Activated naive CD8-positive, alpha-beta T cell treated with anti-CD3 and anti-CD28 coated beads for 36 hours (primary cell): ENCODE measurements around the gene NCOR2. TPM values are rescaled to one million over a fixed set of nuclear protein-coding genes. Genes with fewer than 3 reads are reported as not detected.

ENCODE experiments used
- DNase-seq: peaks from one replicate; pipeline ENCODE4 v3.0.0; 2021
- H3K27ac Mint-ChIP-seq: one replicate; pipeline ENCODE4 v1.8.0; 2022; ENCODE audit warnings: mild to moderate bottlenecking, moderate library complexity, mixed read lengths
- H3K27me3 Mint-ChIP-seq: one replicate; pipeline ENCODE4 v1.8.0; 2022; ENCODE audit warnings: mild to moderate bottlenecking, mixed read lengths
- H3K36me3 Mint-ChIP-seq: one replicate; pipeline ENCODE4 v1.8.0; 2021; ENCODE audit warnings: mild to moderate bottlenecking, mixed read lengths
- H3K4me1 Mint-ChIP-seq: one replicate; pipeline ENCODE4 v1.8.0; 2021; ENCODE audit warnings: mixed read lengths
- H3K4me3 Mint-ChIP-seq: one replicate; pipeline ENCODE4 v1.8.0; 2022; ENCODE audit warnings: mild to moderate bottlenecking, moderate library complexity, mixed read lengths
- H3K9me3 Mint-ChIP-seq: one replicate; pipeline ENCODE4 v1.8.0; 2022; ENCODE audit warnings: mixed read lengths
- total RNA-seq, 2 experiments: library from RNA; stranded (reverse); gene quantifications; one replicate each; pipeline ENCODE4 v1.2.3, GENCODE V29; 2021

The NCOR2 gene
- total RNA-seq, 2 experiments from 2014 or later: 106 to 112 TPM

DNA sequence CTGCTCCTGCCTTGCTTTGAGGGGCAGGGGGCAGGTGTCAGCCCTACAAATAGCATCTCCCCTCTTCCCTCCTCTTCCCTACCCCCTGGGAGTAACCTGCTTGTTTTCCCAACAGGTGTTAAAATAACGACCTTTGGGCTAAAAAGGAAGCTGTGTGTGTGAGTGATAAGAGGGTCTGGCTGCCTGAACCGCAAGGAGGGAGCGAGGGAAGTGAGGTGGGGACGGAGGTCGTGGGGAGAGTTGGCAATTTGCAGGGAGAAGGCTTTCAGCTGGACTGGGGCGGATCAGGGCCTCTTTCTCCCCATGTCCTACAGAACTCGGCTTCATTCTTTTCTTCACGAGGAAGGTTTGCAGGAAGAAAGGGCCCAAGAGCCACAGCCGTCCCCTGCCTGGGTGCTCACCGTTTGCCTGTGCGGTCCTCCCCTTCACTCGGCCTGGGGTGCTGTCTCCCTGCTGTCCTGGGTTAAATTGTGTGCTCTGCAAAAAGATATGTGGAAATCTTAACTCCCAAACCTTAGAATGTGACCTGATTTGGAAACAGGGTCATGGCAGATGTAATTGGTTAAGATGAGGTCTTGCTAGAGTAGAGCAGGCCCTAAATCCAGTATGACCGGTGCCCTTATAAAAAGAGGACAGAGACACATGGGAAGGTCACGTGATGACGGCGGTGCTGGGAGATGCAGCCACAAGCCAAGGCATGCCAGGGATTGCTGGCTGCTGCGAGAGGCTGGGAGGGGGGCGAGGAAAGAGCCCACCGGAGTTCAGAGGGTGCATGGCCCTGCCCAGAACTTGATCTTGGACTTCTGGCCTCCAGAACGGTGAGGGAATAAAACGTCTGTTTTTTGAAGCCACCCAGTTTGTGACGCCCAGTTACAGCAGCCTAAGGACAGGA is 38.7 kb upstream of the NCOR2 start:
- Mint-ChIP-seq H3K9me3 (no peaks in the 10 kb centered on the region), H3K27ac (no peak overlapping the region), H3K36me3 (no peaks in the 10 kb centered on the region), H3K27me3 (peaks cover 26% of the 10 kb centered on the region), H3K4me1 (peaks cover 33% of the 10 kb centered on the region), H3K4me3 (no peak overlapping the region)
- DNase-seq: no peak

DNA sequence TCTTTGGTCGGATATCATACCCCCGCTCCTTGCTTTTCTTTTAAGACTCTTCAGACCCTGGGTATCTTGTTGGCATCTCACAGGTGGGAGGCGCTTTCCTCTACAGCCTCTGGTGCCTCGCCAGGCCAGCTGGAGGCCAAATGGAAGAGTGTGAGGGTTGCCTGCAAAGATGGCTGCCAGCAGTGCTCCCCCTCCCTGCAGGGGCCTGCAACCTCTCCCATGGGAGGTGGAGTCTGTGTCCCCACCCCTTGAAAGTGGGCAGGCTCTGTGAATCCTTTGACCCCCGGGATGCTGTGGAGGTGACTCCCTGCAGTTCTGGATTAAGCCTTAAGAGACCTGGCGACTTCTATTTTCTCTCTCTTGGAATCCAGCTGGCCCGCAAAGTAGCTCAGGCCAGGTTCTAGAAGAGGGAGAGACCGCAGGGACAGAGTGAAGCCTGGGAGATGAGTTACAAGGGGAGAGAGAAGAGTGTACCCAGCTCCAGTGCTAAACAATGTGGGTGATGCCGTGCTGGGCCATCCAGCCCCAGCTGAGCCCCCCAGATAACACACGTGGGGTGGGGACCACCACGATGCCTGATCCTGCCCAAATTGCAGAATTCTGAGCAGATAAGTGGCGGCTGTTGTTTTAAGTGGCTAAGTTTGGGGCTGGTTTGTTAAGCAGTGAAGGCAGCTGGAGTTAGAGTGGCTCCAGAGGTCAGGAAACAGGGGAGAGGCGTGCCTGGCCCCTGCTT is 37.9 kb upstream of the NCOR2 start:
- peaks cover 31% of the 10 kb centered on the region for H3K4me1 Mint-ChIP-seq
- H3K27ac Mint-ChIP-seq: no peak overlapping the region
- H3K36me3 Mint-ChIP-seq: no peaks in the 10 kb centered on the region
- no peaks in the 10 kb centered on the region for H3K9me3 Mint-ChIP-seq
- no peak overlapping the region for H3K4me3 Mint-ChIP-seq
- H3K27me3 Mint-ChIP-seq: peaks cover 26% of the 10 kb centered on the region
- DNase-seq: no peak

DNA sequence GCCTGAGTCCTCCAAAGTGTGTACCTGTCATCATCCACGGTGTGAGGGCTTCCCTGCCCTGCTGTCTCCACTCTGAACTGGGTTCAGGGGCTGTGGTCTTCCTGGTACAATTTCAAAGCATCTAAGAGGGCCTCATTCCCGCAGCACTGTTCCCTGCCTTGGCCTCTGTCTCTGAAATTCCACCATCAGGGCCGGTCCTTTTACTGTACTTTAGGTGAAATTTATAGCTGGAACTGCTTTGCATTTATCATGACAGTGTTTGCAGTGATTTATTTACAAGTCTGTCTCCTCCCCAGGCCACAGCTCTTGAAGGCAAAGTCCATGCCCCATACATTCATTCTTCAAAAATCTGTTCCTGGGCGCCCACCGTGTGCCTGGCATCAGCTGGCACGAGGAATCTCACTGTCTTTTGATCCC is 36.9 kb upstream of the NCOR2 start:
- H3K36me3 Mint-ChIP-seq: no peaks in the 10 kb centered on the region
- no peak overlapping the region for H3K27ac Mint-ChIP-seq
- H3K4me3 Mint-ChIP-seq: no peak overlapping the region
- peaks cover 21% of the 10 kb centered on the region for H3K27me3 Mint-ChIP-seq
- peaks cover 22% of the 10 kb centered on the region for H3K4me1 Mint-ChIP-seq
- no peak for DNase-seq
- peaks cover 3% of the 10 kb centered on the region for H3K9me3 Mint-ChIP-seq

DNA sequence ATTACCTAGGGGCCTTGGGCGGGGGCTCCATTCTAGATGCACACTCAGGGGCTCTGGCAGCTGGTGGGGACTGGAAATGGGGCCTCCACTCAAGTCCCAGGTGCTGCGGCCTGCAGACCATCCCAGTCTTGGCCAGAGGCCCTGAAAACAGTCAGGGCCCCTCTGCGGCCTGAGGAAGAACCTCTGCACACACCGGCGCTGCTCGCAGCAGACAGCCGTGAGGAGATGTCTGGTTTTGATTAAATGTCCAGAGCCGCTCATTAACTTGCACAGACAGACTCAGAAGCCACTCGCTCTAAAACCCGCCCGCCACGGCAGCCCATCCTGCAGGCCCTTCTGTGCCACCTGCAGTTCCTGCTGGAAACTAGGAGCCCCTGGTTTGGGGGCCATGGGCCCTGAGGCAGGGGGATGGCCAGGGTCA is 36.4 kb upstream of the NCOR2 start:
- H3K4me1 Mint-ChIP-seq: peaks cover 19% of the 10 kb centered on the region
- peaks cover 16% of the 10 kb centered on the region for H3K27me3 Mint-ChIP-seq
- H3K36me3 Mint-ChIP-seq: no peaks in the 10 kb centered on the region
- peaks cover 3% of the 10 kb centered on the region for H3K9me3 Mint-ChIP-seq
- DNase-seq: no peak
- no peak overlapping the region for H3K4me3 Mint-ChIP-seq
- no peak overlapping the region for H3K27ac Mint-ChIP-seq

DNA sequence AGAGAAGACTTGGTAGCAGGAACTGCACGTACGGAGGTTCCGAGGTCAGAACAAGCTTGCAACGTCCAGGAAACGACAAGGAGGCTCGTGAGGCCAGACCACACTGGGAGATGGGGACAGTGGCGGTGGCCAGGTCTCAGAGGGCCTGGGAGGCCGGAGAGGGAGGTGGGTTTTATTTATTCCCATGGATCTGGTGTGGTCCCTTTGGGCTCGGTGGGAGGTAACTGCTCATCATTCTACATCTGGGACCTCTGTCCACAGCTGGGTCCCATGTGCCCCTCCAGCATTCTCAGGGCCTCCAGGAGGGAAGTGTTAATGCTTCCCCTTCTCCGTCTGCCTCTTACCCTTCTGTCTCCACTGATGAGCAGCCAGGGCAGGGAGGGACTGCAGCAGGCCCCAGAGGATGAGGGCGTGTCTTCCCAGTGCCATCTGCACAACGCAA is 35.7 kb upstream of the NCOR2 start:
- H3K4me1 Mint-ChIP-seq: peaks cover 12% of the 10 kb centered on the region
- DNase-seq: no peak
- peaks cover 12% of the 10 kb centered on the region for H3K27me3 Mint-ChIP-seq
- H3K36me3 Mint-ChIP-seq: no peaks in the 10 kb centered on the region
- H3K27ac Mint-ChIP-seq: no peak overlapping the region
- H3K9me3 Mint-ChIP-seq: peaks cover 3% of the 10 kb centered on the region
- no peak overlapping the region for H3K4me3 Mint-ChIP-seq

DNA sequence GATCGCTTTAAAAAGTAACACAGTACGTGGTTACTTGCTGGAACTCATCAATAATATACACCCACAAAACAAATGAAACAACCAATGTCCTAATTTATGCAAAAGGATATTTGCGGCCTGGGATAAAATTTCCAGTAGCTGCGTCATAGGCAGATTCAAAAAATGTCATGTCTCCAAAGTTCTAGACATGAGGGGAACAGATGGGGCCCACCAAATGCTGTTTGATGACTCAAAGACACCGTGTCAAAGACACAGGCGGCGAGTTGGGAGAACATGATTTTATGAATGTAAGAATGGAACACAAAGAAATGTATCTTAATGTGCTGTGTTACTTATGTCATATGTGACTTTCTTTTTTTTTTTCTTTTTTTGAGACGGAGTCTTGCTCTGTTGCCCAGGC is 34.3 kb upstream of the NCOR2 start:
- Mint-ChIP-seq H3K9me3 (peaks cover 3% of the 10 kb centered on the region), H3K4me1 (peaks cover 9% of the 10 kb centered on the region), H3K36me3 (no peaks in the 10 kb centered on the region), H3K27ac (no peak overlapping the region), H3K4me3 (no peak overlapping the region), H3K27me3 (peaks cover 5% of the 10 kb centered on the region)
- no peak for DNase-seq

DNA sequence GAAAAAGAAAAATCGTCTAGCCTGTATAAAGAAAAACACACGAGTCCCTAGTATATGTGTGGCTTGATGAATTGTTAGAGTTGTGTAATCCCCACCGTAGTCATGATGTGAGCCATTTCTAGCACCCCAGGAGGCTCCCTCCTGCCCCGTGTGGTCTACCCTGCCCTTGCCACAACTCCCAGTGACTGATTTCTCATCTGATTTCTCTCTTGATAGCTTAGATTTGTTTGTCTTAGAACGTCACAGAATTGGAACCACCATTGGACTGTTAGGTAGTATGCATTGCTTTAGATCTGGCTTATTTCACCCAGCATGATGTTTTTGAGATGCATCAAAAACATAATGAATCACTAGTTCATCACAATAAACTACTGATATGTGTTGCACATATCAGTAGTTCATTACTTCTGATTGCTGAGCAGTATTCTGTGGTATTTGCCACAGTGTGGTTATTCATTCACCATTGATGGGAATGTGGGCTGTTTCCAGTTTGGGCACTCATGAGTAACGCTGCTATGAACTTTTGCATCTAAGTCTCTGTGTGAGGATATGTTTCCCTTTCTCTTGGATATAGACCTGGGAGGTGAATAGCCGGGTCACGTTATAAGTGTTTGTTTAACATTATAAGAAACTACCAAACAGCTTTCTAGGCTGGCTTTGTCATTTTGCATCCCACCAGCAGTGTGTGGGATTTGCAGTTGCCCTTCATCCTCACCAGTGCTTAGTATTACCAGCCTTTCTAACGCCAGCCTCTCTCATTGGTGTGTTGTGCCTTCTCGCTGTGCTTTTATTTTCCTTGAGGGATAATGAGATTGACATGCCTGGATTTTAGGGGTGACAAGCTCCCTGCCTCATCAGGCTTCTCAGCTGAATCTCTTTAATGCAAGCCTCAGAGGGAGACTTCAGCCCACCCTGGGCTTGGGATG is 31.9 kb upstream of the NCOR2 start:
- Mint-ChIP-seq H3K4me3 (no peak overlapping the region), H3K27me3 (peaks cover 5% of the 10 kb centered on the region), H3K4me1 (peaks cover 9% of the 10 kb centered on the region), H3K27ac (no peak overlapping the region), H3K36me3 (no peaks in the 10 kb centered on the region), H3K9me3 (peaks cover 3% of the 10 kb centered on the region)
- no peak for DNase-seq

DNA sequence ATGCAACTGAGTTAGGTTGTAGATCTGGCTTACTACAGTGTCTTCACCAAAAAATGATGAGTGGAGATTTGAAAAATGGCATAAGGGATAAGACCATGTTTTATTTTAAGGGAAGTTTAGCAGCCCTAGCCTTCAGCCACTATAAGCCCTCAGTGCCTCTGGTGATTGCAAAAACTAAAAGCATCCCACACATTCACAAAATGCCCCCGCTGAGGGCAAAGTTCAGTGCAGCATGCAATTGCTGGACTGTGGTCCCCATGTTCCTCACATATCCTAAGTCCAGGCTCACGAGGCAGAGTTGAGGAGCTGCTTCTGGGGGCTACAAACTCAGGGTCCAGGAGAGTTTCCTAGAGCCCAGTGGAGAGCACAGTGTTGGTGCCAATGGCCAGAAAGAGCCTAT is 29.6 kb upstream of the NCOR2 start:
- no peak overlapping the region for H3K27ac Mint-ChIP-seq
- peaks cover 5% of the 10 kb centered on the region for H3K4me1 Mint-ChIP-seq
- no peak for DNase-seq
- peaks cover 3% of the 10 kb centered on the region for H3K9me3 Mint-ChIP-seq
- H3K27me3 Mint-ChIP-seq: peaks cover 11% of the 10 kb centered on the region
- H3K4me3 Mint-ChIP-seq: no peak overlapping the region
- H3K36me3 Mint-ChIP-seq: no peaks in the 10 kb centered on the region

DNA sequence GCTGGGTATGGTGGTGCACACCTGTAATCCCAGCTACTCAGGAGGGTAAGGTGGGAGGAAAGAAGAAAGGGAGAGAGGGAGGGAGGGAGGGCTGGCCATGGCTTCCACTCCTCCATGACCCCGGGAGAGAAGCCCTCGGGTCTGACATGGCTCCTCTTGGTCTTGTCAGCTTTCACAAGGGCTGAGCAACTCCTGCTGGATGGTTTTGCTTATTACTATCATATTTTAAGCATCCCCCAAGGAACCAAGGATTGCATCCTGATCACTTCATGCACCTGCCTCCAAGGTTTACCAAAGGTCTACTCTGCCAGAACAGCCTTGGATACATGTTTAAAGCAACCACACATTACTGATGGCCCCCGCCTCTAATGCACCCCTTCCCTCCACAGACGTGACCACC is 28.0 kb upstream of the NCOR2 start:
- Mint-ChIP-seq H3K36me3 (no peaks in the 10 kb centered on the region), H3K27me3 (peaks cover 15% of the 10 kb centered on the region), H3K27ac (no peak overlapping the region), H3K4me1 (peaks cover 3% of the 10 kb centered on the region), H3K9me3 (peaks cover 8% of the 10 kb centered on the region), H3K4me3 (no peak overlapping the region)
- no peak for DNase-seq

DNA sequence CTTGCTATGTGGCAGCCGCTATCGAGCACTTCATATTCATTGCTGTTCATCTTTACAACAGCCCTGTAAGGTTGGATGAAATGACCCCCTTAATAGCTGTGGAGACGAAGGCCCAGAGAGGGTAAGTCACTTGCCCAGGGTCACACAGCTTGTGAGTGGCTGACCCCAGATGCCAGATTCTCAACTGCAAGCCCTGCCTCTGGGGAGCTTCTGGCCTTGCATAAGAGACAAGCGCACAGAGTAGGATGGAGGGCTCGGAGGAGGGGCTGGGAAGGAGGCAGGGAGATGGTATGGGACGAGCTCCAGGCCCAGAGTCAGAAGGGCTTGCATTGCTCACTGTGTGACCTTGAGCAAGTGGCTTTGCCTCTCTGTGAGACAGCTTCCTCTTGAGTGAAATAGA is 27.4 kb upstream of the NCOR2 start:
- H3K27ac Mint-ChIP-seq: no peak overlapping the region
- H3K4me3 Mint-ChIP-seq: no peak overlapping the region
- H3K36me3 Mint-ChIP-seq: no peaks in the 10 kb centered on the region
- H3K9me3 Mint-ChIP-seq: peaks cover 7% of the 10 kb centered on the region
- H3K4me1 Mint-ChIP-seq: peaks cover 3% of the 10 kb centered on the region
- peaks cover 15% of the 10 kb centered on the region for H3K27me3 Mint-ChIP-seq
- DNase-seq: no peak

DNA sequence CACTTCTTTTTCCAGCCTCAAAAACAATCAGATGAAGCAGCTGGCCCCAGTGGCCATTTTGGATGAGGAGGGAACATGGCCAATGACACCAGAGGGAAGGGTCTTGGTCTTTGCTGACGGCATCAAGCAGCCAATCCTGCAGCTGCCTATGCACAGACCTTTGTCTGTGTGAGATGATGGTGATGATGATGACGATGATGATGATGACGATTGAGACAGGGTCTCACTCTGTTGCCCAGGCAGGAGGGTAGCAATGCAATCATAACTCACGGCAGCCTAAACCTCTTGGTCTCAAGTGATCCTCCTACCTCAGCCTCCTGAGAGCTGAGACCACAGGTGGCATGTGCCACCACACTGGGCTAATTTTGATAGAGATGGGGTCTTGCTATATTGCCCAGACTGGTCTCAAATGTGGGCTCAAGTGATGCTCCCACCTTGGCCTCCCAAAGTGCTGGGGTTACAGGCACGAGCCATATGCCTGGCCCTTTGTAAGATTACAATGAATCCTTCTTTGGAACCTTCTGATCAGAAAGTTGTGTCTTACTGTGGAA is 26.5 kb upstream of the NCOR2 start:
- H3K36me3 Mint-ChIP-seq: no peaks in the 10 kb centered on the region
- H3K4me3 Mint-ChIP-seq: no peak overlapping the region
- no peak overlapping the region for H3K27ac Mint-ChIP-seq
- peaks cover 5% of the 10 kb centered on the region for H3K9me3 Mint-ChIP-seq
- DNase-seq: no peak
- peaks cover 9% of the 10 kb centered on the region for H3K4me1 Mint-ChIP-seq
- H3K27me3 Mint-ChIP-seq: peaks cover 15% of the 10 kb centered on the region

DNA sequence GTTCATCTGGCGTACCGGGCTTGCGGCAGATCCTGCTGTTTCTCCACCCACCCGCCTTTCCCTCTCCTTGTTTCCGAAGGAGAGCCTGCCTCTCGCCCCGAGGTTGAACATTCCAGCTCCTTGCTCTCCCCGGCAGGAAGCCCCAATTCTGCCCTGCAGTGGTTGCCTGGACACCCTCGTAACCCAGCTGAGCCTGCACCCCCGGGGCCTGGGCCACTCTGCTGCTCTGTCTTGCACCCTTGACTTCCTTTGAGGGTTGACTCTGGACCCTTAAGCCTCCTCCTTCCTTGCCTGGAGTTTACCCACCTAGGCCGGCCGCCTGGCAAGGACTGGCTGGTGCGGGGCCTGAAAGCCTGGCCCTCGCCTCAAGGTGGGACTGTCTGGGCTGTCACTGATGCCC is 25.8 kb upstream of the NCOR2 start:
- DNase-seq: no peak
- Mint-ChIP-seq H3K4me3 (no peak overlapping the region), H3K36me3 (no peaks in the 10 kb centered on the region), H3K27me3 (peaks cover 15% of the 10 kb centered on the region), H3K9me3 (peaks cover 5% of the 10 kb centered on the region), H3K27ac (no peak overlapping the region), H3K4me1 (peaks cover 14% of the 10 kb centered on the region)

DNA sequence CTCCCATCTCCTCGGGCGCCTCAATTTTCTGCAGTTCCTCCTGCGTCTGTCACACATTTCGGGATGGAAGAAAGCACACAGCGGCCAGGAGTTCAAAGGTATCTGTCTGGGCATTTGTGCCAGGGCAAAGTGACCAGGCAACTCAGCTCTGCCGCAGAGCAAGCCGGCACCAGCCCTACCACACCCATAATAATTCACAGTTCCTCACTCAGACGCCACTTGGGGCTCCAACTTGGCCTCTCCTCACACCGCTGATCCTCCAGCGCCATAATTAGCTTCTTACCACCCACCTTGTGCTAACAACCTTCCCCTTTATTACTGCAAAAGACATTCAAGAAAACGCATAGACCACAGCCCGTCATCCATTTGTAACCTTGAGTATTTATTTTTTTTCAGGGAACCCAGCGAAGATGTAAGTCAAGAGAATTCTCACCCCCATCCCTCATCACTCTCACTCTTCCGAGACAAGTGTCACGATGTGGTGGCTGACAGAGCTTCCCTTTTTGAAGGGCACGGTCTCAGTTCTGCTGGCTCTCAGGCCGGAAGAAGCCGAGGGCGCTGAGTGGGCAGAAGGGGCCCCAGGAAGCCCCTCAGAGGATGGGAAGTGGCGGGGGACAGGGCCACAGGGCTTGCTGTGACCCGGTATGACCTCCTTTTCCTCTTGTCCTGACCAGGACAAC is 25.2 kb upstream of the NCOR2 start:
- H3K27me3 Mint-ChIP-seq: peaks cover 15% of the 10 kb centered on the region
- DNase-seq: no peak

DNA sequence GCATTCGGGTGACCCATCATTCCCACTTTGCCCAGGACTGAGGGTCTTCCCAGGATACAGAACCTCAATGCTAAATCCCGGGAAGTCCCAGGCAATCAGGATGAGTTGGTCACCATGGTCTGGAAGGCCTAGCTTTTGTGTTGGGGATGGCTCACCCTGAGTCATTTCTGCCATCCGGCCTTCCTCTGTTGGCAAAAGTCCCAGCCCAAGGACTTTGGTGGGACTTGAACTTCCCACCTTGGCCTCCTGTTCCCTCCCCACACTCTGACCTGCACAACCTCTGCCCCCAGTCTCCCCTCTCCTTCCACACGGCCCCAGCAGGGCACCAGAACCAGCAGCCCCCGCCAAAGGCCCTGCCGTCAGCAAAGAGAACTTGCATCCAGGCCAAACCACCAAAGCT is 24.6 kb upstream of the NCOR2 start:
- DNase-seq: no peak
- Mint-ChIP-seq H3K27ac (no peak overlapping the region), H3K27me3 (peaks cover 15% of the 10 kb centered on the region), H3K36me3 (no peaks in the 10 kb centered on the region), H3K4me1 (peaks cover 14% of the 10 kb centered on the region), H3K9me3 (peaks cover 5% of the 10 kb centered on the region), H3K4me3 (no peak overlapping the region)

More for the DNA sequence above, 25.2 kb upstream of the NCOR2 start:
- no peaks in the 10 kb centered on the region for H3K36me3 Mint-ChIP-seq
- no peak overlapping the region for H3K27ac Mint-ChIP-seq
- no peak overlapping the region for H3K4me3 Mint-ChIP-seq
- H3K9me3 Mint-ChIP-seq: peaks cover 5% of the 10 kb centered on the region
- peaks cover 14% of the 10 kb centered on the region for H3K4me1 Mint-ChIP-seq
